AG09319 (cell line): Measurements from ENCODE around the gene TAS1R3.

Experiments
- DNase-seq: peaks from one replicate; pipeline ENCODE4 v3.0.0-alpha.2; 2010; ENCODE audit warnings: low read depth; ENCODE audit errors: extremely low read depth
- TF ChIP-seq, protein P1 (sequence below): IDR thresholded peaks from 2 replicates; pipeline ENCODE4 v1.5.1; 2011; ENCODE audit warnings: low read depth, mild to moderate bottlenecking, inconsistent platforms, low read length, moderate library complexity

Gene TAS1R3

DNA sequence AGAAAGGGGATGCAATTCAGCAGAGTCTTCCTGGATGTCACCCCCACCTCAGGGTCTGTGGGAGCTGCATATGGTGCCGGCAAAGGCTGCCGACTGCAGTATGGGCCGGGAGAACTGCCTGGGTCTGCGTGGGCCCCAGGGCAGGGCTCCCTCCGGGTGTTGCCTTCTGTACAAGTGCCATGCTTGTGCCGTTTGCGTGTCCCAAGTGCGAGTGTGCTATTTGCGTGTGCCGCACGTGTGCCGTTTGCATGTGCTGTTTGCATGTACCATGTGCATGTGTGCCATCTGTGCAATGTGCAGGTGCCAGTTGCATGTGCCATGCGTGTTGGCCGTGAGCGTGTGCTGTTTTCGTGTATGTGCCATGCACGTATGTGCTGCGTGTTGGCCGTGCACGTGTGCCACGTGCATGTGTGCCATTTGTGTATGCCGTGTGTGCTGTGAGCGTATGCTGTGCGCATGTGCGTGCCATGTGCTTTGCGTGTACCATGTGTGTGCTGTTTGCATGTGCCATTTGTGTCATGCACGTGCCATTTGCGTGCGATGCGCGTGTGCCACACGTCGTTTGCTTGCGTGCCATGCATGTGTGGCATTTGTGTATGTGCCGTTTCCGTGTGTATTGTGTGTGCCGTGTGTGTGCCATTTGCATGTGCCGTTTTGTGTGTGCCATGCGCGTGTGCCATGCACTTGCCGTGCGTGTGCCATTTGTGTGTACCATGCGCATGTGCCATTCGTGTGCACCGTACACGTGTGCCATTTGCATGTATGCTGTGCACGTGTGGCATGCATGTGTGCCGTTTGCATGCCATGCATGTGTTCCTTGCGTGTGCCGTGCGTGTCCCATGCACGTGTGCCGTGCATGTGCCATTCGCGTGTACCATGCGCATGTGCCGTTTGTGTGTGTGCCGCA, 1.5 kb upstream of the TAS1R3 start:
- TF ChIP-seq, protein P1, sequence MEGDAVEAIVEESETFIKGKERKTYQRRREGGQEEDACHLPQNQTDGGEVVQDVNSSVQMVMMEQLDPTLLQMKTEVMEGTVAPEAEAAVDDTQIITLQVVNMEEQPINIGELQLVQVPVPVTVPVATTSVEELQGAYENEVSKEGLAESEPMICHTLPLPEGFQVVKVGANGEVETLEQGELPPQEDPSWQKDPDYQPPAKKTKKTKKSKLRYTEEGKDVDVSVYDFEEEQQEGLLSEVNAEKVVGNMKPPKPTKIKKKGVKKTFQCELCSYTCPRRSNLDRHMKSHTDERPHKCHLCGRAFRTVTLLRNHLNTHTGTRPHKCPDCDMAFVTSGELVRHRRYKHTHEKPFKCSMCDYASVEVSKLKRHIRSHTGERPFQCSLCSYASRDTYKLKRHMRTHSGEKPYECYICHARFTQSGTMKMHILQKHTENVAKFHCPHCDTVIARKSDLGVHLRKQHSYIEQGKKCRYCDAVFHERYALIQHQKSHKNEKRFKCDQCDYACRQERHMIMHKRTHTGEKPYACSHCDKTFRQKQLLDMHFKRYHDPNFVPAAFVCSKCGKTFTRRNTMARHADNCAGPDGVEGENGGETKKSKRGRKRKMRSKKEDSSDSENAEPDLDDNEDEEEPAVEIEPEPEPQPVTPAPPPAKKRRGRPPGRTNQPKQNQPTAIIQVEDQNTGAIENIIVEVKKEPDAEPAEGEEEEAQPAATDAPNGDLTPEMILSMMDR, result no peak
- no peak for DNase-seq

DNA sequence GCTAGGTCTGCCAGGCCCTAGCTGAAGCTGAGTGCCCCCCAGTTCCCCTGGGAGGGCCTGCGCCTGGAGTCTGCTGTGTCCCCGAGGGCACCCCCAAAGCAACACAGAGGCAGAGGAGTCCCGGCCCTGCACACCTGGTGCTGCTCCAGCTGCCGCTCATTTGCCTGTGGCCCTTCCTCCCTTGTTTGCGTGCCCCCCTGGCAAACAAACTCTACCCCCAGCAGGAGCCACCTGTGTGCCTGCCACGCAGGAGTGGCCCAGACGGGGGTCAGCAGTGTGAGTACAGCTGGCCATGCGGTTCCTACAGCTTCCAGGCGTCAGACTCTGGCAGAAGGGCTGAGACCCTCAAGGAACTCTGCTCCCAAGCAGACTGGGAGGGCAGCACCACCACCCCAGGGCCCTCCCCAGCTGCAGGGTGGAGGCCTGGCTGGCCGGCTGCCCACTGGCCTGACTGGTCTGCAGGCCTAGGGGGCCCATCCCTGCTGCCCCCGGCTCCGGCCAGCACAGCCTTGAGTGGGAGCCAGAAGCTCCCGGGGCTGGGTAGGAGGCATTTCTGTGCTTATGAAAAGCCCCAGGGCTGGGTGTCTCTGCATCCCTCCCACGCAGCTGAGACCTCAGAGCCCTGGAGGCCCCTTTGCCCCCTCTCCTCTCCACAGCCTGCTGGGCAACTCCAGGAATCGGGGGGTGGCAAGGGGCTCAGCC, 563 bp upstream of the TAS1R3 start:
- TF ChIP-seq, protein P1, result no peak
- no peak for DNase-seq

DNA sequence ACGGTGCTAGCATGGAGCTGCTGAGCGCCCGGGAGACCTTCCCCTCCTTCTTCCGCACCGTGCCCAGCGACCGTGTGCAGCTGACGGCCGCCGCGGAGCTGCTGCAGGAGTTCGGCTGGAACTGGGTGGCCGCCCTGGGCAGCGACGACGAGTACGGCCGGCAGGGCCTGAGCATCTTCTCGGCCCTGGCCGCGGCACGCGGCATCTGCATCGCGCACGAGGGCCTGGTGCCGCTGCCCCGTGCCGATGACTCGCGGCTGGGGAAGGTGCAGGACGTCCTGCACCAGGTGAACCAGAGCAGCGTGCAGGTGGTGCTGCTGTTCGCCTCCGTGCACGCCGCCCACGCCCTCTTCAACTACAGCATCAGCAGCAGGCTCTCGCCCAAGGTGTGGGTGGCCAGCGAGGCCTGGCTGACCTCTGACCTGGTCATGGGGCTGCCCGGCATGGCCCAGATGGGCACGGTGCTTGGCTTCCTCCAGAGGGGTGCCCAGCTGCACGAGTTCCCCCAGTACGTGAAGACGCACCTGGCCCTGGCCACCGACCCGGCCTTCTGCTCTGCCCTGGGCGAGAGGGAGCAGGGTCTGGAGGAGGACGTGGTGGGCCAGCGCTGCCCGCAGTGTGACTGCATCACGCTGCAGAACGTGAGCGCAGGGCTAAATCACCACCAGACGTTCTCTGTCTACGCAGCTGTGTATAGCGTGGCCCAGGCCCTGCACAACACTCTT, 1.1 kb downstream of the TAS1R3 start:
- DNase-seq, result no peak

DNA sequence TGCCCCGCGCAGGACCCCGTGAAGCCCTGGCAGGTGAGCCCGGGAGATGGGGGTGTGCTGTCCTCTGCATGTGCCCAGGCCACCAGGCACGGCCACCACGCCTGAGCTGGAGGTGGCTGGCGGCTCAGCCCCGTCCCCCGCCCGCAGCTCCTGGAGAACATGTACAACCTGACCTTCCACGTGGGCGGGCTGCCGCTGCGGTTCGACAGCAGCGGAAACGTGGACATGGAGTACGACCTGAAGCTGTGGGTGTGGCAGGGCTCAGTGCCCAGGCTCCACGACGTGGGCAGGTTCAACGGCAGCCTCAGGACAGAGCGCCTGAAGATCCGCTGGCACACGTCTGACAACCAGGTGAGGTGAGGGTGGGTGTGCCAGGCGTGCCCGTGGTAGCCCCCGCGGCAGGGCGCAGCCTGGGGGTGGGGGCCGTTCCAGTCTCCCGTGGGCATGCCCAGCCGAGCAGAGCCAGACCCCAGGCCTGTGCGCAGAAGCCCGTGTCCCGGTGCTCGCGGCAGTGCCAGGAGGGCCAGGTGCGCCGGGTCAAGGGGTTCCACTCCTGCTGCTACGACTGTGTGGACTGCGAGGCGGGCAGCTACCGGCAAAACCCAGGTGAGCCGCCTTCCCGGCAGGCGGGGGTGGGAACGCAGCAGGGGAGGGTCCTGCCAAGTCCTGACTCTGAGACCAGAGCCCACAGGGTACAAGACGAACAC, 1.8 kb downstream of the TAS1R3 start:
- no peak for DNase-seq
- TF ChIP-seq, protein P1, result no peak

More for the DNA sequence above, 1.1 kb downstream of the TAS1R3 start:
- TF ChIP-seq, protein P1, result no peak

DNA sequence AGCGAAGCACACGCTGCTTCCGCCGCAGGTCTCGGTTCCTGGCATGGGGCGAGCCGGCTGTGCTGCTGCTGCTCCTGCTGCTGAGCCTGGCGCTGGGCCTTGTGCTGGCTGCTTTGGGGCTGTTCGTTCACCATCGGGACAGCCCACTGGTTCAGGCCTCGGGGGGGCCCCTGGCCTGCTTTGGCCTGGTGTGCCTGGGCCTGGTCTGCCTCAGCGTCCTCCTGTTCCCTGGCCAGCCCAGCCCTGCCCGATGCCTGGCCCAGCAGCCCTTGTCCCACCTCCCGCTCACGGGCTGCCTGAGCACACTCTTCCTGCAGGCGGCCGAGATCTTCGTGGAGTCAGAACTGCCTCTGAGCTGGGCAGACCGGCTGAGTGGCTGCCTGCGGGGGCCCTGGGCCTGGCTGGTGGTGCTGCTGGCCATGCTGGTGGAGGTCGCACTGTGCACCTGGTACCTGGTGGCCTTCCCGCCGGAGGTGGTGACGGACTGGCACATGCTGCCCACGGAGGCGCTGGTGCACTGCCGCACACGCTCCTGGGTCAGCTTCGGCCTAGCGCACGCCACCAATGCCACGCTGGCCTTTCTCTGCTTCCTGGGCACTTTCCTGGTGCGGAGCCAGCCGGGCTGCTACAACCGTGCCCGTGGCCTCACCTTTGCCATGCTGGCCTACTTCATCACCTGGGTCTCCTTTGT, 2.6 kb downstream of the TAS1R3 start:
- DNase-seq, result no peak
- TF ChIP-seq, protein P1, result no peak

DNA sequence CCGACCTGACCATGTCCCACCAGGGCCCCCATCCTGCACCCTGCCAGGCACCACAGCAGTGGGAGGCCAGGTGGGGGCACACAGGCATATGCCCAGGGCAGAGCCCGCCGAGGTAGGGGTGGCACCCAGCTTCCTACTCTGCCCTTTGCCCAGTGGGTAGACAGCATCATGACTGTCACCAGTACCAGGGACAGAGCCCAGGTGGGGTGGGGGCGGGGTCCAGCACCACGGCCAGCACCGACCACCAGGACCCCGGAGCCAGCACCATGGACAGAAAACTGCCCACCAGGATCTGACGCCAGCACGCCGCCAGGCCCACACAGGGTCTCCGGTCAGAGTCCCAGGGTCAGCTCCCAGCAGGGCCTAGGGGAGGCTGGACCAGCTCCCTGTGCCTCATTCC, 3.8 kb downstream of the TAS1R3 start:
- TF ChIP-seq, protein P1, result no peak
- no peak for DNase-seq
